H1 (cell line): ENCODE measurements around the gene BMPR1A. TPM values are rescaled to one million over a fixed set of nuclear protein-coding genes. Genes with fewer than 3 reads are reported as not detected.

Experiments
- CTCF ChIA-PET: fragments of 300-600 bp; sonication (Branson Sonifier 250); formaldehyde crosslinking; loops from one replicate; lab custom pipeline; 2021; ENCODE audit not compliant: partially characterized antibody; lab: Charles Lee
- POLR2A ChIA-PET: fragments of 300-600 bp; sonication (Branson Sonifier 250); formaldehyde crosslinking; loops from one replicate; lab custom pipeline; 2021; ENCODE audit warnings: inconsistent platforms; ENCODE audit not compliant: partially characterized antibody; lab: Charles Lee
- DNase-seq, 2 experiments: peaks; one replicate each; pipeline versions ENCODE4 v3.0.0 to v3.0.0-alpha.2; 2010 to 2022; ENCODE audit warnings: low spot score in 2 of 2, low read depth in 1 of 2, mixed read lengths in 1 of 2
- FAIRE-seq: peaks from 2 replicates; lab custom pipeline; 2011; peaks lifted over from hg19 to GRCh38; lab: Jason Lieb, UNC
- H2AFZ ChIP-seq: 2 replicates; pipeline ENCODE4 v1.8.1; 2012; ENCODE audit warnings: low read length, inconsistent platforms
- H2AK5ac ChIP-seq: 2 replicates; pipeline ENCODE4 v1.6.1; 2013; ENCODE audit warnings: low read depth, low read length
- H2BK120ac ChIP-seq: replicated peaks from 2 replicates; pipeline ENCODE3; 2013; ENCODE audit warnings: low read depth, low read length, inconsistent platforms
- H2BK12ac ChIP-seq: 2 replicates; pipeline ENCODE4 v1.6.1; 2013; ENCODE audit warnings: low read depth, low read length
- H2BK15ac ChIP-seq: 2 replicates; pipeline ENCODE4 v1.6.1; 2013; ENCODE audit warnings: low read length
- H2BK20ac ChIP-seq: 2 replicates; pipeline ENCODE4 v1.6.1; 2013; ENCODE audit warnings: low read length
- H2BK5ac ChIP-seq: 2 replicates; pipeline ENCODE4 v1.6.1; 2013; ENCODE audit warnings: low read depth, low read length
- H3K14ac ChIP-seq: 2 replicates; pipeline ENCODE4 v1.6.1; 2013; ENCODE audit warnings: inconsistent platforms; ENCODE audit not compliant: insufficient read length
- H3K18ac ChIP-seq: 2 replicates; pipeline ENCODE4 v1.6.1; 2013; ENCODE audit warnings: low read length; ENCODE audit errors: extremely low read depth
- H3K23ac ChIP-seq: 2 replicates; pipeline ENCODE4 v1.6.1; 2013; ENCODE audit warnings: inconsistent platforms; ENCODE audit not compliant: insufficient read length
- H3K23me2 ChIP-seq: 2 replicates; pipeline ENCODE4 v1.6.1; 2013; ENCODE audit warnings: low read depth, low read length
- H3K27ac ChIP-seq: 2 replicates; pipeline ENCODE4 v1.6.1; 2011; ENCODE audit warnings: low read depth, low read length, inconsistent platforms
- H3K27me3 ChIP-seq, 4 experiments: replicated peaks in 1 of 4; 1 replicate in 1 of 4; 2 replicates in 3 of 4; pipeline versions ENCODE4 v1.6.1 to v1.8.1; 2011 to 2013; ENCODE audit warnings: low read length in 3 of 4, mild to moderate bottlenecking in 3 of 4, inconsistent platforms in 2 of 4, mixed read lengths in 2 of 4, moderate library complexity in 1 of 4; ENCODE audit not compliant: control insufficient read depth in 3 of 4, insufficient read depth in 3 of 4; ENCODE audit errors: extremely low read depth in 1 of 4
- H3K36me3 ChIP-seq, 4 experiments: 2 replicates each; pipeline versions ENCODE4 v1.6.1 to v1.8.1; 2011 to 2013; ENCODE audit warnings: mild to moderate bottlenecking in 4 of 4, low read length in 3 of 4, moderate library complexity in 2 of 4, control low read depth in 1 of 4, inconsistent platforms in 1 of 4; ENCODE audit not compliant: insufficient read depth in 4 of 4, control insufficient read depth in 2 of 4
- H3K4ac ChIP-seq: replicated peaks from 2 replicates; pipeline ENCODE3; 2013; ENCODE audit warnings: low read length, low read depth, mixed read lengths, inconsistent platforms; ENCODE audit not compliant: insufficient read length
- H3K4me1 ChIP-seq, 4 experiments: replicated peaks in 1 of 4; 1 replicate in 1 of 4; 2 replicates in 3 of 4; pipeline versions ENCODE4 v1.6.1 to v1.8.1; 2011 to 2013; ENCODE audit warnings: low read length in 3 of 4, inconsistent platforms in 2 of 4, mixed read lengths in 1 of 4; ENCODE audit not compliant: insufficient read depth in 4 of 4, control insufficient read depth in 3 of 4
- H3K4me2 ChIP-seq, 2 experiments: 2 replicates each; pipeline versions ENCODE4 v1.6.1 to v1.8.1; 2011 to 2013; ENCODE audit warnings: low read depth in 2 of 2, low read length in 2 of 2, control low read depth in 1 of 2, inconsistent platforms in 1 of 2, mild to moderate bottlenecking in 1 of 2; ENCODE audit not compliant: insufficient read depth in 1 of 2
- H3K4me3 ChIP-seq, 4 experiments: fragments of 200-600, 300-600 bp in 1 of 4; sonication (generic), shearing (Covaris generic), sonication (Bioruptor Twin) in 1 of 4; 2 replicates each; pipeline versions ENCODE4 v1.5.1 to v1.8.1; 2011 to 2016; ENCODE audit warnings: low read length in 4 of 4, low read depth in 3 of 4, control low read depth in 2 of 4, inconsistent platforms in 2 of 4, mild to moderate bottlenecking in 2 of 4, mixed read lengths in 1 of 4, moderate library complexity in 1 of 4; ENCODE audit not compliant: insufficient read depth in 2 of 4; ENCODE audit errors: extremely low read depth in 1 of 4
- H3K56ac ChIP-seq: replicated peaks from 2 replicates; pipeline ENCODE3; 2013; ENCODE audit warnings: low read depth, mild to moderate bottlenecking, mixed read lengths, low read length, inconsistent platforms; ENCODE audit not compliant: insufficient read length
- H3K79me1 ChIP-seq: 2 replicates; pipeline ENCODE4 v1.6.1; 2013; ENCODE audit warnings: low read depth, low read length, control low read depth
- H3K79me2 ChIP-seq, 2 experiments: 2 replicates each; pipeline versions ENCODE4 v1.6.1 to v1.8.1; 2012 to 2013; ENCODE audit warnings: low read length in 2 of 2, mild to moderate bottlenecking in 2 of 2, inconsistent platforms in 1 of 2; ENCODE audit not compliant: insufficient read depth in 2 of 2, control insufficient read depth in 1 of 2
- H3K9ac ChIP-seq, 4 experiments: replicated peaks in 1 of 4; 1 replicate in 1 of 4; 2 replicates in 3 of 4; pipeline versions ENCODE4 v1.6.1 to v1.8.1; 2011 to 2013; ENCODE audit warnings: low read depth in 3 of 4, low read length in 3 of 4, control low read depth in 2 of 4, mild to moderate bottlenecking in 2 of 4, moderate library complexity in 2 of 4, inconsistent platforms in 1 of 4; ENCODE audit errors: extremely low read depth in 1 of 4
- H3K9me3 ChIP-seq, 2 experiments: 2 replicates each; pipeline versions ENCODE4 v1.6.1 to v1.8.1; 2012 to 2013; ENCODE audit warnings: mild to moderate bottlenecking in 2 of 2, moderate library complexity in 2 of 2, control low read depth in 1 of 2, inconsistent platforms in 1 of 2, low read depth in 1 of 2, low read length in 1 of 2, mixed read lengths in 1 of 2; ENCODE audit not compliant: insufficient read depth in 2 of 2
- H4K20me1 ChIP-seq, 2 experiments: replicated peaks in 1 of 2; 2 replicates each; pipeline versions ENCODE3 to v1.8.1; 2011 to 2013; ENCODE audit warnings: inconsistent platforms in 2 of 2, low read length in 2 of 2, mild to moderate bottlenecking in 1 of 2; ENCODE audit not compliant: insufficient read depth in 2 of 2, control insufficient read depth in 1 of 2
- H4K5ac ChIP-seq: 2 replicates; pipeline ENCODE4 v1.6.1; 2013; ENCODE audit warnings: low read length, low read depth, mixed read lengths, inconsistent platforms; ENCODE audit not compliant: insufficient read length
- H4K8ac ChIP-seq: 2 replicates; pipeline ENCODE4 v1.8.0; 2013; ENCODE audit warnings: mild to moderate bottlenecking, moderate library complexity, low read length, inconsistent platforms; ENCODE audit not compliant: insufficient read depth; ENCODE audit errors: extremely low read depth
- H4K91ac ChIP-seq: replicated peaks from 2 replicates; pipeline ENCODE3; 2013; ENCODE audit warnings: low read length, mixed read lengths, inconsistent platforms; ENCODE audit not compliant: insufficient read length
- ATF2 ChIP-seq: IDR thresholded peaks from 2 replicates; pipeline ENCODE4 v1.6.1; 2012; ENCODE audit warnings: low read length, inconsistent platforms
- HDAC2 ChIP-seq, 2 experiments: fragments of 300-600 bp in 1 of 2; sonication (generic) in 1 of 2; IDR thresholded peaks; 2 replicates each; pipeline ENCODE4 v1.6.1; 2011 to 2012; ENCODE audit warnings: low read depth in 2 of 2, low read length in 2 of 2, mild to moderate bottlenecking in 2 of 2, moderate library complexity in 2 of 2, borderline replicate concordance in 1 of 2, inconsistent platforms in 1 of 2
- KDM1A ChIP-seq: fragments of 200-600, 300-600 bp; sonication (generic); IDR thresholded peaks from 2 replicates; pipeline ENCODE4 v1.7.1; 2016; ENCODE audit warnings: mild to moderate bottlenecking, low read length, borderline replicate concordance
- POLR2A ChIP-seq, 2 experiments: IDR thresholded peaks; 1 replicate in 1 of 2; 2 replicates in 1 of 2; pipeline ENCODE4 v1.6.1; 2011; ENCODE audit warnings: low read depth in 2 of 2, low read length in 2 of 2, mild to moderate bottlenecking in 2 of 2; ENCODE audit errors: control extremely low read depth in 1 of 2
- POLR2AphosphoS5 ChIP-seq: IDR thresholded peaks from 2 replicates; pipeline ENCODE4 v1.6.1; 2011; ENCODE audit warnings: low read depth, low read length
- WGBS, 2 experiments: shearing (Covaris generic) in 1 of 2; methylation state at CpG; one replicate each; pipeline versions ENCODE4 v1.1.6 to v1.1.7; 2013 to 2015; ENCODE audit warnings: low lambda C conversion rate in 2 of 2, mixed read lengths in 2 of 2, inconsistent platforms in 1 of 2, low coverage in 1 of 2, missing lambda C conversion rate in 1 of 2; ENCODE audit not compliant: insufficient replicate concordance in 2 of 2, insufficient coverage in 1 of 2, insufficient read length in 1 of 2; ENCODE audit errors: extremely low coverage in 1 of 2, missing lambda C conversion rate in 1 of 2; 5-methylcytosine and 5-hydroxymethylcytosine counted together
- polyA plus RNA-seq, 7 experiments: library from polyadenylated mRNA; depleted of rRNA in 3 of 7; stranded (reverse) in 5 of 7; unstranded in 2 of 7; fragments of >200 nt in 5 of 7; fragments of 200-250 nt in 2 of 7; gene quantifications; 1 replicate in 5 of 7; 2 replicates in 1 of 7; 4 replicates in 1 of 7; pipeline versions ENCODE4 v1.2.1 to v1.2.3, GENCODE V29; 2011 to 2013; ENCODE audit warnings: missing spikeins in 2 of 7, mixed read lengths in 2 of 7
- total RNA-seq: library from RNA; stranded (reverse); fragmentation: NEBNext Ultra II Directional; extraction: Animal tissue kit (Norgen Biotek cat#: 25700); gene quantifications from 2 replicates; pipeline ENCODE4 v1.2.1, GENCODE V29; 2021

BMPR1A gene
- total and polyA plus RNA-seq, 2 of the 8 experiments (the other 6 are each of a cell fraction or from before 2014, with no cell fraction given) = 34.4 to 129 TPM

GRCh38 chr10:86961481-86962091, 205.2 kb downstream of the BMPR1A start:
- H3K4me2 ChIP-seq = no peak overlapping the region

More at GRCh38 chr10:86961481-86962091, 205.2 kb downstream of the BMPR1A start:
- Histone ChIP-seq H3K9ac (no peak overlapping the region), H2AFZ (no peak overlapping the region), H3K56ac (no peak overlapping the region), H2BK5ac (no peak overlapping the region), H4K20me1 (no peaks in the 10 kb centered on the region), H3K27me3 (no peaks in the 10 kb centered on the region), H3K79me2 (no peaks in the 10 kb centered on the region), H2BK120ac (no peak overlapping the region), H4K8ac (no peak overlapping the region), H3K36me3 (no peaks in the 10 kb centered on the region), H3K14ac (no peak overlapping the region), H3K9me3 (no peaks in the 10 kb centered on the region), H3K79me1 (no peaks in the 10 kb centered on the region), H2BK12ac (peak overlapping the region; percentile 92; the same call in 1 of the 2 replicates), H3K27ac (no peak overlapping the region), H4K5ac (no peak overlapping the region), H3K18ac (no peak overlapping the region), H2BK20ac (0 out of 2 replicates have a peak overlapping the region, but pooled peaks have one; percentile 6), H3K4me1 (peaks cover 4 to 38% (median 25%) of the 10 kb centered on the region in 4 experiments), H4K91ac (peak overlapping the region; percentile 87), H2BK15ac (peak overlapping the region; percentile 99; the same call in 1 of the 2 replicates), H3K23ac (no peak overlapping the region), H2AK5ac (peak overlapping the region; percentile 88; the same call in 1 of the 2 replicates), H3K4ac (no peak overlapping the region), H3K23me2 (no peaks in the 10 kb centered on the region), H3K4me3 (no peak overlapping the region)
- POLR2A ChIA-PET = interaction anchor here (0.8 to 2.2 kb wide), 5 partner anchors 8 to 131 kb away, joined by 3 to 14 read pairs (median 3); no protein-coding TSS in a partner anchor
- FAIRE-seq (no peak), DNase-seq (no peak)
- CTCF ChIA-PET = interaction anchor here (0.9 to 22.5 kb wide), 6 partner anchors 15 to 276 kb away, joined by 3 to 975 read pairs (median 6); partner anchors contain the start of genes MMRN2 and SNCG
- no peak for TF ChIP-seq HDAC2 (IDR thresholded peaks at IDR 0.05; ENCODE audit: borderline replicate concordance in 1 of 2, low read depth in 2 of 2, low read length in 2 of 2)
- no peak for TF ChIP-seq POLR2A (IDR thresholded peaks at IDR 0.05; ENCODE audit: control extremely low read depth in 1 of 2, low read depth in 2 of 2, low read length in 2 of 2)
- TF ChIP-seq KDM1A = no peak
- TF ChIP-seq ATF2 = no peak
- TF ChIP-seq POLR2AphosphoS5 = no peak
- 95% methylated on average over 12 of the region's 12 CpGs; no CpG with 5 or more reads in 1 of the 2 experiments for WGBS, 2 experiments
